Measurements from ENCODE around the gene MPV17.

GRCh38 chr2:27313882-27314645 lies 8.8 kb downstream of the MPV17 start:
- no peak for TF ChIP-seq CTCF (IDR thresholded peaks at IDR 0.05)
- TF ChIP-seq FOXK1 (CRISPR knock-in tag; IDR thresholded peaks at IDR 0.05), result no peak
- TF ChIP-seq GRHL2 (CRISPR knock-in tag; IDR thresholded peaks at IDR 0.05; ENCODE audit: insufficient replicate concordance, severe bottlenecking), result no peak
- TF ChIP-seq GABPB1 (CRISPR knock-in tag; IDR thresholded peaks at IDR 0.05), result no peak
